ENCODE data around the gene ABLIM1.

DNA sequence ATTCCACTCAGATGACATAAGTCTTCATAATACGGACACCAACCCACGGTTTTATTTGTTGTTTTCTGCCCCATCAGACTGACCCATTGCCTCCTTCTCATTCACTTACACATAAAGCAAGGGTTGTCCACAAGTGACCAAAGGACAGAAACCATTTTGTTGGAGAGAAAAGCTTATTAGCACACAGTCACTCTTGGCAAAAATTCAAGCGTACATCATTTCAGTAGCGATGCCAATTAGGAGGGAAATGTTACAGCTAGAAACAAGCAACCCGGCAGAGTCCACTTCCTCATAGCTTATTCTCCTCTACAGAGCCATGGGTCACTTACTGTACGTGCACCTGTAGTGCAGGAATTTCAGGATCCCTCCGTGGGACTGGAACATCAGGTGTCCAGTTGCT is 23.0 kb downstream of the ABLIM1 start:
- TF ChIP-seq, protein P1, sequence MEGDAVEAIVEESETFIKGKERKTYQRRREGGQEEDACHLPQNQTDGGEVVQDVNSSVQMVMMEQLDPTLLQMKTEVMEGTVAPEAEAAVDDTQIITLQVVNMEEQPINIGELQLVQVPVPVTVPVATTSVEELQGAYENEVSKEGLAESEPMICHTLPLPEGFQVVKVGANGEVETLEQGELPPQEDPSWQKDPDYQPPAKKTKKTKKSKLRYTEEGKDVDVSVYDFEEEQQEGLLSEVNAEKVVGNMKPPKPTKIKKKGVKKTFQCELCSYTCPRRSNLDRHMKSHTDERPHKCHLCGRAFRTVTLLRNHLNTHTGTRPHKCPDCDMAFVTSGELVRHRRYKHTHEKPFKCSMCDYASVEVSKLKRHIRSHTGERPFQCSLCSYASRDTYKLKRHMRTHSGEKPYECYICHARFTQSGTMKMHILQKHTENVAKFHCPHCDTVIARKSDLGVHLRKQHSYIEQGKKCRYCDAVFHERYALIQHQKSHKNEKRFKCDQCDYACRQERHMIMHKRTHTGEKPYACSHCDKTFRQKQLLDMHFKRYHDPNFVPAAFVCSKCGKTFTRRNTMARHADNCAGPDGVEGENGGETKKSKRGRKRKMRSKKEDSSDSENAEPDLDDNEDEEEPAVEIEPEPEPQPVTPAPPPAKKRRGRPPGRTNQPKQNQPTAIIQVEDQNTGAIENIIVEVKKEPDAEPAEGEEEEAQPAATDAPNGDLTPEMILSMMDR (IDR thresholded peaks at IDR 0.05): no peak
- TF ChIP-seq POLR2A (IDR thresholded peaks at IDR 0.05): no peak
